HepG2 (cell line): Measurements from ENCODE around the gene ZFTA. TPM values are rescaled to one million over a fixed set of nuclear protein-coding genes. Genes with fewer than 3 reads are reported as not detected.

Experiments
- EED ChIP-seq: sonication (generic); formaldehyde crosslinking; IDR thresholded peaks from 2 replicates; pipeline ENCODE4 v1.5.0; 2020; ENCODE audit warnings: mild to moderate bottlenecking, missing genetic modification reagents
- NONO ChIP-seq, 2 experiments: fragments of 450-650 bp in 1 of 2; sonication (generic) in 1 of 2; formaldehyde crosslinking in 1 of 2; IDR thresholded peaks in 1 of 2; conservative IDR thresholded peaks in 1 of 2; 2 replicates each; pipeline versions ENCODE4 v1.6.1 to v1.8.0; 2017 to 2022; ENCODE audit warnings: mild to moderate bottlenecking in 1 of 2, missing genetic modification reagents in 1 of 2, moderate library complexity in 1 of 2
- NR2F1 ChIP-seq, 2 experiments: fragments of 450-650 bp in 1 of 2; formaldehyde crosslinking in 1 of 2; IDR thresholded peaks; 2 replicates each; pipeline versions ENCODE4 v1.5.0 to v1.6.1; 2016 to 2020; ENCODE audit warnings: mild to moderate bottlenecking in 1 of 2, missing compliant biosample characterization in 1 of 2, missing genetic modification reagents in 1 of 2, moderate library complexity in 1 of 2
- NR2F6 ChIP-seq, 2 experiments: IDR thresholded peaks; 2 replicates each; pipeline ENCODE4 v1.6.1; 2016; ENCODE audit warnings: antibody characterized with exemption in 1 of 2, mild to moderate bottlenecking in 1 of 2
- SOX6 ChIP-seq, 2 experiments: fragments of 450-650 bp in 1 of 2; sonication (generic) in 1 of 2; formaldehyde crosslinking in 1 of 2; IDR thresholded peaks; 2 replicates each; pipeline versions ENCODE4 v1.4.0 to v1.6.1; 2017 to 2020; ENCODE audit warnings: antibody characterized with exemption in 1 of 2, mild to moderate bottlenecking in 1 of 2, missing genetic modification reagents in 1 of 2
- polyA plus RNA-seq, 8 experiments: library from polyadenylated mRNA; depleted of rRNA in 3 of 8; stranded (reverse) in 7 of 8; unstranded in 1 of 8; fragments of >200 nt; fragmentation: Illumina TruSeq in 4 of 8; extraction: Trizol in 4 of 8; gene quantifications; 2 replicates each; pipeline versions ENCODE4 v1.2.1 to v1.2.3, GENCODE V29; 2011 to 2016; ENCODE audit warnings: low read depth in 4 of 8, missing spikeins in 1 of 8, mixed read lengths in 1 of 8; ENCODE audit not compliant: insufficient read depth in 1 of 8
- total RNA-seq, 5 experiments: library from RNA; depleted of rRNA; stranded (reverse); fragments of >200 nt; fragmentation: Illumina TruSeq; extraction: Trizol; gene quantifications; 2 replicates each; pipeline ENCODE4 v1.2.3, GENCODE V29; 2016; ENCODE audit warnings: low read depth in 1 of 5
- TF ChIP-seq, protein P1 (sequence below): sonication (generic); formaldehyde crosslinking; IDR thresholded peaks from 2 replicates; pipeline ENCODE4 v1.4.0; 2020; ENCODE audit warnings: missing genetic modification reagents, borderline replicate concordance
- TF ChIP-seq, protein P2 (sequence below), 2 experiments: sonication (generic) in 1 of 2; formaldehyde crosslinking in 1 of 2; IDR thresholded peaks; 2 replicates each; pipeline versions ENCODE4 v1.4.0 to v1.6.1; 2016 to 2020; ENCODE audit warnings: borderline replicate concordance in 1 of 2, low read depth in 1 of 2, mild to moderate bottlenecking in 1 of 2, missing genetic modification reagents in 1 of 2

ZFTA gene
- total and polyA plus RNA-seq, 2 of the 13 experiments (the other 11 are each of a cell fraction or from before 2014, with no cell fraction given): 3.9 to 10.4 TPM

GRCh38 chr11:63756919-63757761, 11.4 kb downstream of the ZFTA start (continued):
- TF ChIP-seq, protein P1, sequence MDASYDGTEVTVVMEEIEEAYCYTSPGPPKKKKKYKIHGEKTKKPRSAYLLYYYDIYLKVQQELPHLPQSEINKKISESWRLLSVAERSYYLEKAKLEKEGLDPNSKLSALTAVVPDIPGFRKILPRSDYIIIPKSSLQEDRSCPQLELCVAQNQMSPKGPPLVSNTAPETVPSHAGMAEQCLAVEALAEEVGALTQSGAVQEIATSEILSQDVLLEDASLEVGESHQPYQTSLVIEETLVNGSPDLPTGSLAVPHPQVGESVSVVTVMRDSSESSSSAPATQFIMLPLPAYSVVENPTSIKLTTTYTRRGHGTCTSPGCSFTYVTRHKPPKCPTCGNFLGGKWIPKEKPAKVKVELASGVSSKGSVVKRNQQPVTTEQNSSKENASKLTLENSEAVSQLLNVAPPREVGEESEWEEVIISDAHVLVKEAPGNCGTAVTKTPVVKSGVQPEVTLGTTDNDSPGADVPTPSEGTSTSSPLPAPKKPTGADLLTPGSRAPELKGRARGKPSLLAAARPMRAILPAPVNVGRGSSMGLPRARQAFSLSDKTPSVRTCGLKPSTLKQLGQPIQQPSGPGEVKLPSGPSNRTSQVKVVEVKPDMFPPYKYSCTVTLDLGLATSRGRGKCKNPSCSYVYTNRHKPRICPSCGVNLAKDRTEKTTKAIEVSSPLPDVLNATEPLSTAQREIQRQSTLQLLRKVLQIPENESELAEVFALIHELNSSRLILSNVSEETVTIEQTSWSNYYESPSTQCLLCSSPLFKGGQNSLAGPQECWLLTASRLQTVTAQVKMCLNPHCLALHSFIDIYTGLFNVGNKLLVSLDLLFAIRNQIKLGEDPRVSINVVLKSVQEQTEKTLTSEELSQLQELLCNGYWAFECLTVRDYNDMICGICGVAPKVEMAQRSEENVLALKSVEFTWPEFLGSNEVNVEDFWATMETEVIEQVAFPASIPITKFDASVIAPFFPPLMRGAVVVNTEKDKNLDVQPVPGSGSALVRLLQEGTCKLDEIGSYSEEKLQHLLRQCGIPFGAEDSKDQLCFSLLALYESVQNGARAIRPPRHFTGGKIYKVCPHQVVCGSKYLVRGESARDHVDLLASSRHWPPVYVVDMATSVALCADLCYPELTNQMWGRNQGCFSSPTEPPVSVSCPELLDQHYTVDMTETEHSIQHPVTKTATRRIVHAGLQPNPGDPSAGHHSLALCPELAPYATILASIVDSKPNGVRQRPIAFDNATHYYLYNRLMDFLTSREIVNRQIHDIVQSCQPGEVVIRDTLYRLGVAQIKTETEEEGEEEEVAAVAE (CRISPR knock-in tag): no peak
- TF ChIP-seq NONO (IDR thresholded peaks at IDR 0.05) (no peak), NONO (CRISPR knock-in tag; conservative IDR thresholded peaks at IDR 0.05) (0 out of 2 replicates have a peak, but pooled peaks have one; percentile 13), EED (no peak), NR2F6 (IDR thresholded peaks at IDR 0.05) (peak; percentile 93), NR2F6 (CRISPR knock-in tag; IDR thresholded peaks at IDR 0.05) (peak; percentile 95), NR2F1 (CRISPR knock-in tag; IDR thresholded peaks at IDR 0.05) (peak; percentile 65 to 84; a peak in 3 of 4 replicates), SOX6 (IDR thresholded peaks at IDR 0.05) (no peak), SOX6 (CRISPR knock-in tag; IDR thresholded peaks at IDR 0.05) (peak; percentile 31; the same call in 1 of the 2 replicates)
- TF ChIP-seq, protein P2, sequence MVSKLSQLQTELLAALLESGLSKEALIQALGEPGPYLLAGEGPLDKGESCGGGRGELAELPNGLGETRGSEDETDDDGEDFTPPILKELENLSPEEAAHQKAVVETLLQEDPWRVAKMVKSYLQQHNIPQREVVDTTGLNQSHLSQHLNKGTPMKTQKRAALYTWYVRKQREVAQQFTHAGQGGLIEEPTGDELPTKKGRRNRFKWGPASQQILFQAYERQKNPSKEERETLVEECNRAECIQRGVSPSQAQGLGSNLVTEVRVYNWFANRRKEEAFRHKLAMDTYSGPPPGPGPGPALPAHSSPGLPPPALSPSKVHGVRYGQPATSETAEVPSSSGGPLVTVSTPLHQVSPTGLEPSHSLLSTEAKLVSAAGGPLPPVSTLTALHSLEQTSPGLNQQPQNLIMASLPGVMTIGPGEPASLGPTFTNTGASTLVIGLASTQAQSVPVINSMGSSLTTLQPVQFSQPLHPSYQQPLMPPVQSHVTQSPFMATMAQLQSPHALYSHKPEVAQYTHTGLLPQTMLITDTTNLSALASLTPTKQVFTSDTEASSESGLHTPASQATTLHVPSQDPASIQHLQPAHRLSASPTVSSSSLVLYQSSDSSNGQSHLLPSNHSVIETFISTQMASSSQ (IDR thresholded peaks at IDR 0.05; ENCODE audit: low read depth): peak; percentile 44
- TF ChIP-seq, protein P2 (CRISPR knock-in tag; IDR thresholded peaks at IDR 0.05; ENCODE audit: borderline replicate concordance): peak; percentile 13; the same call in 1 of the 2 replicates
